BJ (cell line): ENCODE data around the gene PRICKLE1. TPM values are rescaled to one million over a fixed set of nuclear protein-coding genes. Genes with fewer than 3 reads are reported as not detected.

Source experiments
- CTCF ChIA-PET: fragments of 350-600 bp; formaldehyde crosslinking; extraction: SDS; loops from one replicate; lab custom pipeline; 2021; ENCODE audit warnings: antibody characterized with exemption, inconsistent platforms; lab: Yijun Ruan, JAX
- POLR2A ChIA-PET: fragments of 300-600 bp; sonication (Branson Sonifier 250); formaldehyde crosslinking; extraction: SDS; loops from one replicate; lab custom pipeline; 2021; ENCODE audit warnings: antibody characterized with exemption; lab: Charles Lee
- DNase-seq: peaks from one replicate; pipeline ENCODE4 v3.0.0-alpha.2; 2011; ENCODE audit warnings: low read depth
- H3K27me3 ChIP-seq: 2 replicates; pipeline ENCODE4 v1.6.0; 2011; ENCODE audit warnings: low read length; ENCODE audit not compliant: control insufficient read depth, insufficient read depth
- H3K36me3 ChIP-seq: 2 replicates; pipeline ENCODE4 v1.5.1; 2011; ENCODE audit warnings: low read length; ENCODE audit not compliant: control insufficient read depth, insufficient read depth
- H3K4me3 ChIP-seq: 2 replicates; pipeline ENCODE4 v1.5.1; 2011; ENCODE audit warnings: low read depth, mild to moderate bottlenecking, control low read depth, low read length
- CTCF ChIP-seq: IDR thresholded peaks from 2 replicates; pipeline ENCODE4 v1.5.1; 2011; ENCODE audit warnings: low read depth, mild to moderate bottlenecking, control low read depth, inconsistent platforms, low read length, moderate library complexity; ENCODE audit not compliant: insufficient read depth
- polyA plus RNA-seq: library from polyadenylated mRNA; depleted of rRNA; stranded (reverse); fragments of >200 nt; gene quantifications from 2 replicates; pipeline ENCODE4 v1.2.3, GENCODE V29; 2011

PRICKLE1 gene
- polyA plus RNA-seq, 1 experiment = 19.9 TPM

DNA sequence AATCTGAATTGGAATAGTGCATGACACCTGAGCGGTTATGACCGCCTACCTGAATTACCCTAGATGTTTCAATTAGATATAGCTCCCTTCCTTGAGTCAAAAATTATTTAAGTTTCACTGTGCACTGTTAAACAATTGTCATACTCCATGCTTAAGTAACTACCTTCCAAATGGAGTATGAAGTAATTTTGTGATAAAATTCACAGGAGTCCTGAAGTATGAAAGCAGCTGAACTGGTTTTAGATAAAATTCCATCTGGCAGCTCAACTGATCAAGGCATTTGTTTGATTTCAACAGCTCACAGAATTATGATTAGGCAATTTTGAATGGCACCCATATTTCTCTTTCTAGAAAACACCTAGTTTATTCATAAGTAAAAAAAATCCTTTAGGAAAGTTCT lies 19.5 kb downstream of the PRICKLE1 start:
- no peak for DNase-seq
- no peak for TF ChIP-seq CTCF
- ChIA-PET CTCF (interaction anchor here (0.8 to 4.5 kb wide), 10 partner anchors 15 to 768 kb away, joined by 3 to 39 read pairs (median 5); no protein-coding TSS in a partner anchor), POLR2A (no interaction called here)
- H3K36me3 ChIP-seq = no peaks in the 10 kb centered on the region
- H3K4me3 ChIP-seq = no peak overlapping the region
- H3K27me3 ChIP-seq = no peaks in the 10 kb centered on the region

GRCh38 chr12:42568952-42569915 lies 20.3 kb downstream of the PRICKLE1 start:
- no peaks in the 10 kb centered on the region for H3K36me3 ChIP-seq
- ChIA-PET POLR2A (interaction anchor here (0.6 kb wide), 1 partner anchor 197 kb away, joined by 3 read pairs; no protein-coding TSS in a partner anchor), CTCF (interaction anchor here (0.6 to 4.5 kb wide), 17 partner anchors 8 to 1220 kb away, joined by 3 to 39 read pairs (median 4); no protein-coding TSS in a partner anchor)
- TF ChIP-seq CTCF = peak; percentile 68
- no peak overlapping the region for H3K4me3 ChIP-seq
- peak; percentile 33 for DNase-seq
- H3K27me3 ChIP-seq = no peaks in the 10 kb centered on the region

DNA sequence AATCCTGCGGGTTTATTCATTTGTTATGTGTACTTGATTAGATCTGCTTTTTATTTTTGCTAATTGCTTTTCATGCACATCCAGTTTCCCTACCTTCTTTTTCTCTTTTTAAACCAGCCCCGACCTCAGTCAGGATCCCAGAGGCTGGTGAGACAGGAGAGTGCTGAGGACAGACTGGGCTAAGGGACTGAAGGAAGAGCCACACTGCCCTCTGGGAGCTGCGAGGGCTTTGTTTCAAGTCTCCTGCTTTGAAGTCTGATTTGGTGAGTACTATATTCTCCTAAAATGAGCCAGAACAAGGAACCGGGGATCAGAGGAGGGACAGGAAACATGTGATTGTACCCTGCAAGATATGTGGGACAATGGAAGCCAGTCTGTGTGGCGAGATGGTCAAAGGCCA lies 23.9 kb downstream of the PRICKLE1 start:
- no peak overlapping the region for H3K4me3 ChIP-seq
- ChIA-PET POLR2A (no interaction called here), CTCF (interaction anchor here (0.5 to 2.9 kb wide), 6 partner anchors 17 to 716 kb away, joined by 3 to 23 read pairs (median 4); no protein-coding TSS in a partner anchor)
- H3K27me3 ChIP-seq = no peaks in the 10 kb centered on the region
- no peak for DNase-seq
- 0 out of 2 replicates have a peak, but pooled peaks have one; percentile 19 for TF ChIP-seq CTCF
- H3K36me3 ChIP-seq = no peaks in the 10 kb centered on the region

DNA sequence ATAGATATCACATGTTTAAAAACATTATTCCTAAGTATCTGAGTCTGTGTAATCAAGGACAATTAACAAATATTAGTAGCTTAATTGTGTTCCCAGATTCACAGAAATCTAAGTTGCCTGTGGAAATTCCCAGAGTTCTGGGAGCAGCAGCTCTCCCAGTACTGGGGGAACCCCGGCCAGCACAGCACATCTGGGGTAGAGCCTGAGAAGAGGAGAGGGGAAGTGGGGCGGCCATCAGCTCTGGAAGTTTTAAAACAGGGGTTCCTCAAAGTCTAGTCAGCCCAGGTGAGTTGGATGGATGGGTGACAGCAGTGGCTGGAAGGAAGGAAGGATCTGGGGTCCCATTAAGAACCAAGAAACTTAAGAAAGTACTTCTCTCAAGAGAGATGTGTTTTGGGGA lies 24.6 kb downstream of the PRICKLE1 start:
- ChIA-PET CTCF (interaction anchor here (1.4 to 2.0 kb wide), 3 partner anchors 82 to 716 kb away, joined by 3 to 25 read pairs (median 5); no protein-coding TSS in a partner anchor), POLR2A (interaction anchor here (0.6 kb wide), 2 partner anchors 61 to 92 kb away, joined by 3 read pairs; no protein-coding TSS in a partner anchor)
- Histone ChIP-seq H3K27me3 (no peaks in the 10 kb centered on the region), H3K4me3 (no peak overlapping the region), H3K36me3 (no peaks in the 10 kb centered on the region)
- DNase-seq = no peak
- TF ChIP-seq CTCF = no peak

DNA sequence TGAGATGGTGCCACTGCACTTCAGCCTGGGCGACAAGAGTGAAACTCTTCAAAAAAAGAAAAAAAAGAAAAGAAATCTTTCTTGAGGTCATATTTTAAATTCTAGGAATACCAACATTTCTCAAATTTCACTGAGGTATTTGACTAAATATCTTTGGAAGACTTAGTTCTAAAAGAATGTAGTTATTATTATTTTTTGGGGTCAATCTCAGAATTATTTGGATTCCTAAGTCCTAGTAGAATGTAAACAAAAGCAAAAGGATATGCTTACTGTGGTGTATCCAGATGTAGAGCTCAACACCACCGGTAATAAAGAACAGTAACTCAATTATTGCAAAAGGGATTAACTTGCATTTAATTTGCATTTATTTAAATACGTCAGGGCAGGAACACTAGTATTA lies 25.0 kb downstream of the PRICKLE1 start:
- peak; percentile 66 for DNase-seq
- H3K36me3 ChIP-seq = no peaks in the 10 kb centered on the region
- CTCF ChIA-PET = interaction anchor here (1.4 to 2.0 kb wide), 2 partner anchors 82 to 717 kb away, joined by 3 to 25 read pairs; no protein-coding TSS in a partner anchor
- TF ChIP-seq CTCF = no peak
- no peak overlapping the region for H3K4me3 ChIP-seq
- POLR2A ChIA-PET = interaction anchor here (0.6 kb wide), 2 partner anchors 60 to 92 kb away, joined by 3 read pairs; no protein-coding TSS in a partner anchor
- H3K27me3 ChIP-seq = no peaks in the 10 kb centered on the region
